VCaP (cell line): Measurements from ENCODE around the gene GAL3ST2.

ENCODE experiments used
- H3K27ac ChIP-seq: fragments of 450-650 bp; 2 replicates; pipeline ENCODE4 v1.5.1; 2017
- CTCF ChIP-seq: fragments of 450-650 bp; conservative IDR thresholded peaks from 2 replicates; pipeline ENCODE4 v1.5.1; 2017; ENCODE audit warnings: mild to moderate bottlenecking, moderate library complexity

GAL3ST2 gene

DNA sequence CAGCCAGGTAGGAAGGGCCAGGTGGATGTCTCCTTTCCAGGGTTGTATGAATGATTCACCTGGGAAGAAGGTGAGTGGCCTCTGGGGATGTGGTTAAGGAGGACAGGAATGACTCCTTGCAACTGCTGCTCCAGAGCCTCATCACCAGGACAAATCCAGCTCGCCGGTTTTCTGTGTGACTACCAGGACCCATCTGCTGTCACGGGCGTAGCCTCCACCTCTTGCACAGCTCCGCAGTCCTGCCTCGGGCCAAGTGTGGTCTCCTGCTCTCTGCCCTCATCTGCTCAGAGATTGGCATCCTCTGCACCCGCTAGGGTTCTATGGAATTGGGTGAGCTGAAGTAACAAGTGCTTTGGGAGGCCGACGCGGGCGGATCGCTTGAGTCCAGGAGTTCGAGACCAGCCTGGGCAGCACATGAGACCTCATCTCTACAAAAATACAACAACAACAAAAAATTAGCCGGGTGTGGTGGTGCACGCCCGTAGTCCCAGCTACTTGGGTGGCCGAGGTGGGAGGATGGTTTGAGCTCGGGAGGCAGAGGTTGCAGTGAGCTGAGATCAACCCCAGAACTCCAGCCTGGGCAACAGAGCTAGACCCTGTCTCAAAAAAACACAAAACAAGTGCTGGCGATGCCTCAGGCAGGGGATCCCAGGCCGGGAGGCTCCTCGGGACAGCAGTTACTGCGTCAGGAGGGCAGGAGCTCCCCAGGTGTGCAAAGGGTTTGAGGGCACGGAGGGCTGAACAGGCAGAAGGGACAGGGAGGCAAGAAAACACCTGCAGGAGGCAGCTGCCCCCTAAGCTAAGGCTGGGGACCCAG, 43.0 kb upstream of the GAL3ST2 start:
- peak overlapping the region; percentile 96 for H3K27ac ChIP-seq
- TF ChIP-seq CTCF: no peak

DNA sequence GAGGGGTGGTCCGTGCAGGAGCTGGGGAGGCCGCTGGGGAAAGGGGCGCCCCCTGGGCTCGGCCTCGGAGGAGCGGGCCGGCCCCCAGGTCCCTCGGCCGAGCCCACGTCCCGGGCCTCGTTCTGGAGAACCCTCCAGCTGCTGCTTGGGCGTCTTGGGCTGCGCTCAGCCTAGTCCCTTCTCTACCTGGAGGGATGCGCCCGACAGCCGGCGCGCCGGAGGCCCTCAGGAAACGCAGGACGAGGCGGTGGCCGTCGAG, 42.5 kb upstream of the GAL3ST2 start:
- TF ChIP-seq CTCF: no peak
- H3K27ac ChIP-seq: peak overlapping the region; percentile 96

DNA sequence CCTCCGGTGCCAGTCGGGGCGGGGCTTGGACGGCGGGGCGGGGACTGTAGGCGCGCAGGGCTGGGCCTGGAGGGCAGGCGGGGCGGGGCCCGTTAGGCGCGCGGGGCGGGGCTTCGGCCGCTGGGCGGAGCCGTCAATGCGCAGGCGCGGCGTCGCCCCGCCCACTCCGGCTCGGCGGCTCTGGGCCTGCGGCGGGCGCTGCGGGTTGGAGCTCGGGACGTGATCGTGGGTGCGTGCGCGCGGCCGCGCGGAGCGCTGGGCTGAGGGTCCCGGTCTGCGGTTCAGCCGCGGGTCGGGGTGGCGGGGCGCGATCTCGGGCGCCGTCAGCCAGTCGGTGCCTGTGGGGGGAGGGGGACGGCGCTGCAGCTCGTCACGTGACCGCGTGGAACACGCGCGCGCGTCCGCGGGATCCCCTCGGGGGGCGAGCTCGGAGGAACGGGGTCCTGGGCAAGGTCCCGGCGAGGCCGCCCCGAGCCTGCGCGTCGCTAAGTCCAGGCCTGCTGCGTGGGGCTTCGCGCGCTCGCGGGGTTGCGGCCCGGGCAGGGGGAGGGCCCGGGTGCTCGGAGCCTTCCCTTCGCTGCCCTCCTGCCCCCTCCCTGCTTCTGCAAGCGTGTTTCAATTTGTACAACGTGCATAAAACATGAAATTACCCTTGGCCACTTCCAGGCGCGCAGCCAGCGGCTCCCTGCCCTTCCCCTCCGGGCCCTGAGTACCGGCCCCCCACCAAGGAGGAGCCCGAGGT, 42.0 kb upstream of the GAL3ST2 start, which contains the start of gene D2HGDH:
D2HGDH (plus strand) TSS at position 164 of the 742 bp plus-strand sequence. CDS start 595 bp downstream, outside the sequence.
- H3K27ac ChIP-seq: peak within 1 kb of the TSS; percentile 96
- no peak for TF ChIP-seq CTCF

GRCh38 chr2:241736111-241736510, 40.5 kb upstream of the GAL3ST2 start:
- peak overlapping the region; percentile 96 for H3K27ac ChIP-seq
- no peak for TF ChIP-seq CTCF

- no peak for TF ChIP-seq CTCF
- H3K27ac ChIP-seq: no peak overlapping the region
Observed at GRCh38 chr2:241738040-241738686, 38.5 kb upstream of the GAL3ST2 start.

- TF ChIP-seq CTCF: no peak
- H3K27ac ChIP-seq: no peak overlapping the region
Observed at GRCh38 chr2:241739177-241739576, 37.4 kb upstream of the GAL3ST2 start.

- no peak for TF ChIP-seq CTCF
- H3K27ac ChIP-seq: no peak overlapping the region
Observed at GRCh38 chr2:241739651-241740050, 37.0 kb upstream of the GAL3ST2 start.
